H1 (cell line): ENCODE results near the gene EFCAB8. TPM values are rescaled to one million over a fixed set of nuclear protein-coding genes. Genes with fewer than 3 reads are reported as not detected.

Experiments used
- CTBP2 ChIP-seq: IDR thresholded peaks from 2 replicates; pipeline ENCODE4 v1.7.0; 2011; ENCODE audit warnings: borderline replicate concordance, mild to moderate bottlenecking, moderate library complexity, mixed read lengths, low read length; ENCODE audit not compliant: insufficient read depth, insufficient read length
- EGR1 ChIP-seq: IDR thresholded peaks from 2 replicates; pipeline ENCODE4 v1.6.1; 2011; ENCODE audit warnings: low read depth, low read length, borderline replicate concordance
- JUN ChIP-seq: IDR thresholded peaks from 2 replicates; pipeline ENCODE4 v1.6.1; 2011; ENCODE audit warnings: low read depth, mild to moderate bottlenecking, improper control_type of control experiment, low read length
- polyA plus RNA-seq, 7 experiments: library from polyadenylated mRNA; depleted of rRNA in 3 of 7; stranded (reverse) in 5 of 7; unstranded in 2 of 7; fragments of >200 nt in 5 of 7; fragments of 200-250 nt in 2 of 7; gene quantifications; 1 replicate in 5 of 7; 2 replicates in 1 of 7; 4 replicates in 1 of 7; pipeline versions ENCODE4 v1.2.1 to v1.2.3, GENCODE V29; 2011 to 2013; ENCODE audit warnings: missing spikeins in 2 of 7, mixed read lengths in 2 of 7
- total RNA-seq: library from RNA; stranded (reverse); fragmentation: NEBNext Ultra II Directional; extraction: Animal tissue kit (Norgen Biotek cat#: 25700); gene quantifications from 2 replicates; pipeline ENCODE4 v1.2.1, GENCODE V29; 2021

The EFCAB8 gene
- total and polyA plus RNA-seq, 2 of the 8 experiments (the other 6 are each of a cell fraction or from before 2014, with no cell fraction given), result 0.06 to 0.20 TPM

GRCh38 chr20:32957459-32957858 lies 98.7 kb downstream of the EFCAB8 start (continued):
- TF ChIP-seq EGR1 (no peak), JUN (no peak), CTBP2 (no peak)
- TF ChIP-seq, all 59 proteins: peak for 0
